COLO829 (cell line): Measurements from ENCODE around the gene FGF2.

Experiments
- DNase-seq: peaks from one replicate; pipeline ENCODE4 v3.0.0; 2012; ENCODE audit warnings: low spot score

The FGF2 gene

GRCh38 chr4:122895336-122895995, 68.8 kb downstream of the FGF2 start:
- no peak for DNase-seq

- DNase-seq: no peak
Observed at GRCh38 chr4:122896270-122896669, 69.6 kb downstream of the FGF2 start.

GRCh38 chr4:122898370-122899150, 71.9 kb downstream of the FGF2 start:
- DNase-seq: peak; percentile 80

- no peak for DNase-seq
Observed at GRCh38 chr4:122899682-122900081, 73.1 kb downstream of the FGF2 start.

- no peak for DNase-seq
Observed at GRCh38 chr4:122900314-122900713, 73.7 kb downstream of the FGF2 start.

- no peak for DNase-seq
Observed at GRCh38 chr4:122901247-122902010, 74.8 kb downstream of the FGF2 start.

- DNase-seq: no peak
Observed at GRCh38 chr4:122903766-122904288, 77.2 kb downstream of the FGF2 start.

GRCh38 chr4:122906859-122907305, 80.3 kb downstream of the FGF2 start:
- no peak for DNase-seq

GRCh38 chr4:122908223-122908622, 81.6 kb downstream of the FGF2 start:
- DNase-seq: no peak

GRCh38 chr4:122909683-122910082, 83.1 kb downstream of the FGF2 start:
- DNase-seq: no peak

GRCh38 chr4:122911588-122911987, 85.0 kb downstream of the FGF2 start:
- no peak for DNase-seq

- no peak for DNase-seq
Observed at GRCh38 chr4:122912810-122913575, 86.4 kb downstream of the FGF2 start.

GRCh38 chr4:122914292-122914904, 87.8 kb downstream of the FGF2 start:
- DNase-seq: no peak

GRCh38 chr4:122914938-122915337, 88.3 kb downstream of the FGF2 start:
- no peak for DNase-seq

GRCh38 chr4:122917731-122918130, 91.1 kb downstream of the FGF2 start:
- no peak for DNase-seq

GRCh38 chr4:122920473-122920872, 93.8 kb downstream of the FGF2 start:
- DNase-seq: no peak

- no peak for DNase-seq
Observed at GRCh38 chr4:122921300-122921699, 94.7 kb downstream of the FGF2 start.

- peak; percentile 65 for DNase-seq
Observed at GRCh38 chr4:122921971-122922876, 95.6 kb downstream of the FGF2 start, which contains the start of gene NUDT6. NUDT6 (minus strand) TSS chr4:122922597; CDS start chr4:122922572, 25 bp downstream.

GRCh38 chr4:122922877-122923511, 96.4 kb downstream of the FGF2 start:
- peak; percentile 85 for DNase-seq

- DNase-seq: no peak
Observed at GRCh38 chr4:122928930-122929329, 102.3 kb downstream of the FGF2 start.
